Left ventricle myocardium inferior (tissue), 1 donor: ENCODE measurements around the gene PGD. TPM values are rescaled to one million over a fixed set of nuclear protein-coding genes. Genes with fewer than 3 reads are reported as not detected.

ENCODE experiments used
- DNase-seq: peaks from one replicate; pipeline ENCODE4 v3.0.0-alpha.2; 2020
- H3K27ac ChIP-seq: fragments of 200-600 bp; replicated peaks from 2 replicates; pipeline ENCODE4 v1.8.0; 2021
- H3K27me3 ChIP-seq: fragments of 200-600 bp; 2 replicates; pipeline ENCODE4 v1.8.0; 2021; ENCODE audit warnings: low read depth
- H3K36me3 ChIP-seq: fragments of 200-600 bp; 2 replicates; pipeline ENCODE4 v1.8.0; 2021
- H3K4me1 ChIP-seq: fragments of 200-600 bp; 2 replicates; pipeline ENCODE4 v1.8.0; 2021
- H3K4me3 ChIP-seq: fragments of 200-600 bp; 2 replicates; pipeline ENCODE4 v1.8.0; 2021; ENCODE audit warnings: mild to moderate bottlenecking, moderate library complexity
- H3K9me3 ChIP-seq: fragments of 200-600 bp; replicated peaks from 2 replicates; pipeline ENCODE4 v1.8.0; 2021
- intact Hi-C: fragments of 100-400 bp; cut with micrococcal nuclease; formaldehyde crosslinking; loops from one replicate; pipeline ENCODE4 v1.11.0; 2022
- total RNA-seq: library from RNA; stranded (reverse); fragmentation: NEBNext Ultra II Directional; extraction: Animal tissue kit (Norgen Biotek cat#: 25700); gene quantifications from one replicate; pipeline ENCODE4 v1.2.1, GENCODE V29; 2021
- TF ChIP-seq, protein P1 (sequence below): fragments of 200-600 bp; IDR thresholded peaks from 2 replicates; pipeline ENCODE4 v1.8.0; 2021; ENCODE audit warnings: antibody characterized with exemption, mild to moderate bottlenecking, borderline replicate concordance
- donor health status: DM: no; HTN: yes; CAD: no; lungs with severe emphysema.

PGD gene
- total RNA-seq, 1 donor from 2014 or later: 34.2 TPM

DNA sequence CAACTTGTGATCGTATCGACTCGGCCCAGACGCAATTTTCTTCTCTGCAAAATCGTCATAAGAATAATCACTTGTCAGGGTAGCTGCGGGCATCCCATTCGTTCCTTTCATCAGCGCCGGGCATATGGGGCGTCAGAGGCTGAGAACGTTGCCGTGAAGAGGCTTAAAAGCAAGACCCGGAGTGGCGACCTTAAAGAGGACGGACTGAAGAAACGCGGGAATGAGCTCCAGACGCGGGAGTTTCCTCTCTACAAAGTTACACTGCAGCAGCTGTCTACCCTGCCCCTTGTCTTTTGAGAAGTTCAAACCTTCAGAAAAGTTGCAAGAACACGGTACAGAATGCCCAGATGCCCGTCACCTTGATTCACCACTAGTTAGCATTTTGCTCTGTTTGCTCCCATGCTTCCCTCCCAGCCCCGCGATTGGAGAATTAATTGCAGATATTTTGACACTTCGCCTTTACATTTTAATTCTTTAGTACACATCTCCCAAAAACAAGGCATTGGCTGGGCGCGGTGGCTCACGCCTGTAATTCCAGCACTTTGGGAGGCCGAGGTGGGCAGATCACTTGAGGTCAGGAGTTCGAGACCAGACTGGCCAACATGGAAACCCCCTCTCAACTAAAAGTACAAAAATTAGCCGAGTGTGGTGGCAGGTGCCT lies 32.3 kb downstream of the PGD start:
- Histone ChIP-seq H3K27me3 (no peaks in the 10 kb centered on the region), H3K4me1 (peaks cover 20% of the 10 kb centered on the region), H3K27ac (peak overlapping the region; percentile 82), H3K9me3 (no peaks in the 10 kb centered on the region), H3K4me3 (peak overlapping the region; percentile 95), H3K36me3 (peaks cover 3% of the 10 kb centered on the region)
- no peak for DNase-seq
- intact Hi-C loops: no loop called here
- TF ChIP-seq, protein P1, sequence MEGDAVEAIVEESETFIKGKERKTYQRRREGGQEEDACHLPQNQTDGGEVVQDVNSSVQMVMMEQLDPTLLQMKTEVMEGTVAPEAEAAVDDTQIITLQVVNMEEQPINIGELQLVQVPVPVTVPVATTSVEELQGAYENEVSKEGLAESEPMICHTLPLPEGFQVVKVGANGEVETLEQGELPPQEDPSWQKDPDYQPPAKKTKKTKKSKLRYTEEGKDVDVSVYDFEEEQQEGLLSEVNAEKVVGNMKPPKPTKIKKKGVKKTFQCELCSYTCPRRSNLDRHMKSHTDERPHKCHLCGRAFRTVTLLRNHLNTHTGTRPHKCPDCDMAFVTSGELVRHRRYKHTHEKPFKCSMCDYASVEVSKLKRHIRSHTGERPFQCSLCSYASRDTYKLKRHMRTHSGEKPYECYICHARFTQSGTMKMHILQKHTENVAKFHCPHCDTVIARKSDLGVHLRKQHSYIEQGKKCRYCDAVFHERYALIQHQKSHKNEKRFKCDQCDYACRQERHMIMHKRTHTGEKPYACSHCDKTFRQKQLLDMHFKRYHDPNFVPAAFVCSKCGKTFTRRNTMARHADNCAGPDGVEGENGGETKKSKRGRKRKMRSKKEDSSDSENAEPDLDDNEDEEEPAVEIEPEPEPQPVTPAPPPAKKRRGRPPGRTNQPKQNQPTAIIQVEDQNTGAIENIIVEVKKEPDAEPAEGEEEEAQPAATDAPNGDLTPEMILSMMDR: no peak

DNA sequence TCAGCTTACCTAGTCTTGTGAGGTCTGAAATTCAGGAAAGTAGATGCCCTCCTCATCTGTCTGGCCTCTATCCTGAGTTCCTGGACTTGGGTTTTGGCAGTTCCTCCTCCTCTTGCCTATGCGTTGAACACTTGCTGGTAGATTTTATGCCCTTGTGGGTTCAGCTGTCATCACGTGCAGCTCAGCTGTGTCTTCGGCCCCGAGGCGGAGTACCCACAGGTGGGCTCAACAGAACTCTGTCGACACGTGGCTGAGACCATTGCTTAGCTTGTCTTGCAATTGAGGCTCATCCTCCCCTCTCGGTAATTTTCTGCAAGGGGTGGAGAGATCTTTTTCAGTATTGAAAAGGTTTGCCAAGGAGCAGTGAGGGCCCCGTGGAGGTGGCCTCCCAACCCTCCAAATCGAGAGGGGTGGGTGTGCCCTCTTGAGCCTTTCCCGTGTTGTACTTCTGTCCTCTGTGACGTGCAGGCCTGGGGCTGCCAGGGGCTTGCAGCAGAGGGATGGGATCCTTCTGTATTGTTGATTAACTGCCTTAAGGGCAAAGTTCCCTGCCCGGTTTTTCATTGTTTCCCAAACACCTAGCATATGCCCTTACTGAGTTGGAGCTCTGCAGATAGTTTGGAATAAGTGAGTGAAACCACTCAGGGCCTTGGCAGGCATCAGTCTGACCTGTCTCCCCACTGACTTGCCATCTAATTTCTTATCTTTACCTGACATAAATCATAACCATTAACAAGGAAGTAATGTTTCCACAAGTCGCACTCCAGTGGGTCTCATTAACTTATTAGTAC lies 34.2 kb downstream of the PGD start:
- Histone ChIP-seq H3K27me3 (no peaks in the 10 kb centered on the region), H3K36me3 (peaks cover 3% of the 10 kb centered on the region), H3K4me3 (no peak overlapping the region), H3K27ac (no peak overlapping the region), H3K4me1 (peaks cover 20% of the 10 kb centered on the region), H3K9me3 (no peaks in the 10 kb centered on the region)
- no peak for DNase-seq
- intact Hi-C loops: no loop called here
- TF ChIP-seq, protein P1: no peak

DNA sequence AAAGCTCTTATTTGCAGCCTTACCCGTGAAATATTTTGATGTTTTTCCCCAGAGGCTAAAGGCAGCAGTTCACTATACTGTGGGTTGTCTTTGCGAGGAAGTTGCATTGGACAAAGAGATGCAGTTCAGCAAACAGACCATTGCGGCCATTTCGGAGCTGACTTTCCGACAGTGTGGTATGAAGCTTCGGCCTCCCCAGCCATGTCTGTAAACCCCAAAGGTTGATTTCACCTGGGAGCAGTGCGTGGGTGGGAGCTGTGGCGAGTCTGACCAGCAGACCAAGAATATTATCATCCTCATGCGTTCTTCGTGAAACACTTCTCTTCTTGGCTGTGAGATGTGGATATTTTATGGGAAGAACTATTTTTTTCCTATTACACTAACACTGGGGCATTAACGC lies 34.9 kb downstream of the PGD start:
- Histone ChIP-seq H3K4me1 (peaks cover 21% of the 10 kb centered on the region), H3K27me3 (no peaks in the 10 kb centered on the region), H3K4me3 (no peak overlapping the region), H3K36me3 (peaks cover 3% of the 10 kb centered on the region), H3K9me3 (no peaks in the 10 kb centered on the region), H3K27ac (no peak overlapping the region)
- intact Hi-C loops: no loop called here
- TF ChIP-seq, protein P1: no peak
- no peak for DNase-seq

DNA sequence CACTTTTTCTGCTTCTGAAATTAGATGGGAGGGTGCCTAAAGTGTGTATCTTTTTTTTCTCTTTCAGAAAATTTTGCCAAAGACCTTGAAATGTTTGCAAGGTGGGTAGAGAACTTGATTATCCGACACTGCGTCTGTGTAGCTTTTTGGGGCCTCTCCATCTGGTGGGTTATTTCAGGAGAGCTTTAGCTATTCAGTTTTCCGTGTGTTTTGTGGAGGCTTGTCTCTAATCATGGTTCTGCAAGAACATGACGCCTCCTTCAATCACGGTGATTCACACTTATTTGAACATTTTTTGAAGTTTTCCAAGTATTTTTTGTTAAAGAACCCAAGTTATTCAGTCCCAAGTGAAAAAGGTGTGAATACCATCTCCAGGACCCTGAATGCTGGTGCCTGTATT lies 35.7 kb downstream of the PGD start:
- H3K9me3 ChIP-seq: no peaks in the 10 kb centered on the region
- H3K27ac ChIP-seq: no peak overlapping the region
- TF ChIP-seq, protein P1: no peak
- no peak overlapping the region for H3K4me3 ChIP-seq
- no peak for DNase-seq
- no peaks in the 10 kb centered on the region for H3K27me3 ChIP-seq
- intact Hi-C loops: no loop called here
- H3K4me1 ChIP-seq: peaks cover 23% of the 10 kb centered on the region
- peaks cover 3% of the 10 kb centered on the region for H3K36me3 ChIP-seq

DNA sequence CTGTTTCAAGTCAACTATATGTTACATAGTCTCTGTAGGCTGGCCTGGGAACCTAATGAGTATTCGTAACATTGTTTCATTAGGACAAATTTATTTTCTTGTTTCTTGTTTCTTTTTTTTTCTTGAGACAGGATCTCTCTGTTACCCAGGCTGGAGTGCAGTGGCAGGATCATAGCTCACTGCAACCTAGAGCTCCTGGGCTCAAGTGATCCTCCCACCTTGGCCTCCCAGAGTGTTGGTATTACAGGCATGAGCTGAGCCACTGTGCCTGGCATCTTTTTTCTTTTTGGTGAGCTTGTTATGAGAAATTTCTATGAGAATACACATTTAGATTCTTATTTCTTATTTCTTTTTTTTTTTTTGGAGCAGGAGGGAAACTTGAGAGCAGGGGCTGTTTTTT lies 38.2 kb downstream of the PGD start:
- Histone ChIP-seq H3K27ac (no peak overlapping the region), H3K9me3 (no peaks in the 10 kb centered on the region), H3K27me3 (no peaks in the 10 kb centered on the region), H3K4me3 (no peak overlapping the region), H3K4me1 (peaks cover 4% of the 10 kb centered on the region), H3K36me3 (peaks cover 3% of the 10 kb centered on the region)
- intact Hi-C loops: no loop called here
- TF ChIP-seq, protein P1: no peak
- no peak for DNase-seq
